Liver (tissue), 3 donors: ENCODE results near the gene PAK1.

Source experiments
- FOXA1 ChIP-seq: IDR thresholded peaks from 2 replicates; pipeline ENCODE4 v1.6.1; 2016; ENCODE audit warnings: antibody characterized with exemption
- GABPA ChIP-seq, 2 donors: IDR thresholded peaks in 1 of 2; conservative IDR thresholded peaks in 1 of 2; 2 replicates each; pipeline ENCODE4 v1.6.1; 2016; ENCODE audit warnings: antibody characterized with exemption in 2 of 2, mild to moderate bottlenecking in 1 of 2, moderate library complexity in 1 of 2
- HNF4A ChIP-seq, 2 donors: conservative IDR thresholded peaks; 2 replicates each; pipeline ENCODE4 v1.6.1; 2016; ENCODE audit warnings: antibody characterized with exemption in 2 of 2, mild to moderate bottlenecking in 2 of 2
- REST ChIP-seq: IDR thresholded peaks from 2 replicates; pipeline ENCODE4 v1.6.1; 2016; ENCODE audit warnings: antibody characterized with exemption, mild to moderate bottlenecking
- SP1 ChIP-seq: IDR thresholded peaks from 2 replicates; pipeline ENCODE4 v1.6.1; 2018; ENCODE audit warnings: antibody characterized with exemption, mild to moderate bottlenecking
- TF ChIP-seq, protein P1 (sequence below): fragments of 150-350 bp; IDR thresholded peaks from 2 replicates; pipeline ENCODE4 v1.5.1; 2017; ENCODE audit warnings: improper control_type of control experiment, low read depth, low read length; ENCODE audit not compliant: missing input control
- TF ChIP-seq, protein P2 (sequence below): IDR thresholded peaks from 2 replicates; pipeline ENCODE4 v1.6.1; 2016; ENCODE audit warnings: antibody characterized with exemption
- TF ChIP-seq, protein P3 (sequence below): IDR thresholded peaks from 2 replicates; pipeline ENCODE4 v1.6.1; 2016; ENCODE audit warnings: antibody characterized with exemption
- donor health status: healthy.
- donor health status: healthy.

GRCh38 chr11:77503006-77503405, 29.1 kb upstream of the PAK1 start:
- TF ChIP-seq, protein P1, sequence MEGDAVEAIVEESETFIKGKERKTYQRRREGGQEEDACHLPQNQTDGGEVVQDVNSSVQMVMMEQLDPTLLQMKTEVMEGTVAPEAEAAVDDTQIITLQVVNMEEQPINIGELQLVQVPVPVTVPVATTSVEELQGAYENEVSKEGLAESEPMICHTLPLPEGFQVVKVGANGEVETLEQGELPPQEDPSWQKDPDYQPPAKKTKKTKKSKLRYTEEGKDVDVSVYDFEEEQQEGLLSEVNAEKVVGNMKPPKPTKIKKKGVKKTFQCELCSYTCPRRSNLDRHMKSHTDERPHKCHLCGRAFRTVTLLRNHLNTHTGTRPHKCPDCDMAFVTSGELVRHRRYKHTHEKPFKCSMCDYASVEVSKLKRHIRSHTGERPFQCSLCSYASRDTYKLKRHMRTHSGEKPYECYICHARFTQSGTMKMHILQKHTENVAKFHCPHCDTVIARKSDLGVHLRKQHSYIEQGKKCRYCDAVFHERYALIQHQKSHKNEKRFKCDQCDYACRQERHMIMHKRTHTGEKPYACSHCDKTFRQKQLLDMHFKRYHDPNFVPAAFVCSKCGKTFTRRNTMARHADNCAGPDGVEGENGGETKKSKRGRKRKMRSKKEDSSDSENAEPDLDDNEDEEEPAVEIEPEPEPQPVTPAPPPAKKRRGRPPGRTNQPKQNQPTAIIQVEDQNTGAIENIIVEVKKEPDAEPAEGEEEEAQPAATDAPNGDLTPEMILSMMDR, result no peak
- TF ChIP-seq REST (no peak), GABPA (IDR thresholded peaks at IDR 0.05 in 1 of 2, conservative IDR thresholded peaks at IDR 0.05 in 1 of 2) (no peak), SP1 (no peak), HNF4A (conservative IDR thresholded peaks at IDR 0.05) (no peak), FOXA1 (no peak)
- TF ChIP-seq, protein P2, sequence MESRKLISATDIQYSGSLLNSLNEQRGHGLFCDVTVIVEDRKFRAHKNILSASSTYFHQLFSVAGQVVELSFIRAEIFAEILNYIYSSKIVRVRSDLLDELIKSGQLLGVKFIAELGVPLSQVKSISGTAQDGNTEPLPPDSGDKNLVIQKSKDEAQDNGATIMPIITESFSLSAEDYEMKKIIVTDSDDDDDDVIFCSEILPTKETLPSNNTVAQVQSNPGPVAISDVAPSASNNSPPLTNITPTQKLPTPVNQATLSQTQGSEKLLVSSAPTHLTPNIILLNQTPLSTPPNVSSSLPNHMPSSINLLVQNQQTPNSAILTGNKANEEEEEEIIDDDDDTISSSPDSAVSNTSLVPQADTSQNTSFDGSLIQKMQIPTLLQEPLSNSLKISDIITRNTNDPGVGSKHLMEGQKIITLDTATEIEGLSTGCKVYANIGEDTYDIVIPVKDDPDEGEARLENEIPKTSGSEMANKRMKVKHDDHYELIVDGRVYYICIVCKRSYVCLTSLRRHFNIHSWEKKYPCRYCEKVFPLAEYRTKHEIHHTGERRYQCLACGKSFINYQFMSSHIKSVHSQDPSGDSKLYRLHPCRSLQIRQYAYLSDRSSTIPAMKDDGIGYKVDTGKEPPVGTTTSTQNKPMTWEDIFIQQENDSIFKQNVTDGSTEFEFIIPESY, result no peak
- TF ChIP-seq, protein P3, sequence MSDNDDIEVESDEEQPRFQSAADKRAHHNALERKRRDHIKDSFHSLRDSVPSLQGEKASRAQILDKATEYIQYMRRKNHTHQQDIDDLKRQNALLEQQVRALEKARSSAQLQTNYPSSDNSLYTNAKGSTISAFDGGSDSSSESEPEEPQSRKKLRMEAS, result no peak
